Measurements from ENCODE around the gene ATG2A.

- TF ChIP-seq JUNB (CRISPR knock-in tag; conservative IDR thresholded peaks at IDR 0.05) (no peak), HNRNPL (IDR thresholded peaks at IDR 0.05; ENCODE audit: low read depth, low read length) (no peak), ZNF316 (IDR thresholded peaks at IDR 0.05) (no peak), CBFA2T3 (IDR thresholded peaks at IDR 0.05) (no peak), MCM2 (IDR thresholded peaks at IDR 0.05; ENCODE audit: low read depth) (no peak), HMGXB4 (CRISPR knock-in tag; IDR thresholded peaks at IDR 0.05) (no peak), ZFP30 (CRISPR knock-in tag; IDR thresholded peaks at IDR 0.05; ENCODE audit: borderline replicate concordance) (no peak), THAP12 (CRISPR knock-in tag; IDR thresholded peaks at IDR 0.05) (no peak), SMC3 (conservative IDR thresholded peaks at IDR 0.05; ENCODE audit: insufficient read depth, low read depth, low read length) (no peak)
Measured at GRCh38 chr11:64913171-64913727, 3.8 kb downstream of the ATG2A start.

All from K562 (cell line).